Measurements from ENCODE around the gene KCNH5. TPM values are rescaled to one million over a fixed set of nuclear protein-coding genes. Genes with fewer than 3 reads are reported as not detected.

The KCNH5 gene, protein sequence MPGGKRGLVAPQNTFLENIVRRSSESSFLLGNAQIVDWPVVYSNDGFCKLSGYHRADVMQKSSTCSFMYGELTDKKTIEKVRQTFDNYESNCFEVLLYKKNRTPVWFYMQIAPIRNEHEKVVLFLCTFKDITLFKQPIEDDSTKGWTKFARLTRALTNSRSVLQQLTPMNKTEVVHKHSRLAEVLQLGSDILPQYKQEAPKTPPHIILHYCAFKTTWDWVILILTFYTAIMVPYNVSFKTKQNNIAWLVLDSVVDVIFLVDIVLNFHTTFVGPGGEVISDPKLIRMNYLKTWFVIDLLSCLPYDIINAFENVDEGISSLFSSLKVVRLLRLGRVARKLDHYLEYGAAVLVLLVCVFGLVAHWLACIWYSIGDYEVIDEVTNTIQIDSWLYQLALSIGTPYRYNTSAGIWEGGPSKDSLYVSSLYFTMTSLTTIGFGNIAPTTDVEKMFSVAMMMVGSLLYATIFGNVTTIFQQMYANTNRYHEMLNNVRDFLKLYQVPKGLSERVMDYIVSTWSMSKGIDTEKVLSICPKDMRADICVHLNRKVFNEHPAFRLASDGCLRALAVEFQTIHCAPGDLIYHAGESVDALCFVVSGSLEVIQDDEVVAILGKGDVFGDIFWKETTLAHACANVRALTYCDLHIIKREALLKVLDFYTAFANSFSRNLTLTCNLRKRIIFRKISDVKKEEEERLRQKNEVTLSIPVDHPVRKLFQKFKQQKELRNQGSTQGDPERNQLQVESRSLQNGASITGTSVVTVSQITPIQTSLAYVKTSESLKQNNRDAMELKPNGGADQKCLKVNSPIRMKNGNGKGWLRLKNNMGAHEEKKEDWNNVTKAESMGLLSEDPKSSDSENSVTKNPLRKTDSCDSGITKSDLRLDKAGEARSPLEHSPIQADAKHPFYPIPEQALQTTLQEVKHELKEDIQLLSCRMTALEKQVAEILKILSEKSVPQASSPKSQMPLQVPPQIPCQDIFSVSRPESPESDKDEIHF
- total RNA-seq: not detected in 2 replicates

DNA sequence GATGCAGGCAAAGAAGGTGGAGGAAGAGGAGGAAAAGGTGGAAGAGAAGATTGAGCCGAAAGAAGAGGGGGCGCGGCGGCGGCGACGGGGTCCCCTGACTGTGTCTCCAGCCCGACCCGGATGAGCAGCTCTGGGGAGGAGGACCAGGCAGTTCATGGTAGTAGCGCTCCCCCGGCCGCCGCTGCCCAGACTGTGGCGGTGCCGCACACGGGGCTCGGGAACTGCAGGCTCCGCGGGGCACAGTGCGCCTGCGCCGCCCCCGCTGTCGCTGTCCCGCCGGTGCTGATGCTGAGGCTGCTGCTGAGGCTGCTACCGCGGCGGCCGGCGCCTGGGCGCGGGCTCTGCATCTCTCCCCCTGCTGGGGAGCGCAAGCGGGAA lies at the start of gene KCNH5:
TSS of gene KCNH5 (minus strand) at position 225 of the 378 bp plus-strand sequence. CDS start 272 bp downstream, outside the sequence.

Other genes starting within 250 kb of the KCNH5 start
- 6.6 and 8.6 TPM in 2 replicates for gene RHOJ, start 159.0 kb upstream of the KCNH5 start, total RNA-seq